WERI-Rb-1 (cell line): ENCODE measurements around the gene HOXC12.

ENCODE experiments used
- DNase-seq: peaks from one replicate; pipeline ENCODE4 v3.0.0-alpha.2; 2020
- H3K27ac ChIP-seq: fragments of 250-450 bp; sonication (Bioruptor Pico); 2 replicates; pipeline ENCODE4 v1.5.1; 2020; ENCODE audit warnings: mild to moderate bottlenecking, moderate library complexity
- H3K27me3 ChIP-seq: fragments of 250-450 bp; sonication (Bioruptor Pico); 2 replicates; pipeline ENCODE4 v1.5.1; 2021; ENCODE audit warnings: mild to moderate bottlenecking, low read depth, moderate library complexity; ENCODE audit not compliant: insufficient read depth, severe bottlenecking
- H3K36me3 ChIP-seq: fragments of 250-450 bp; sonication (Bioruptor Pico); 2 replicates; pipeline ENCODE4 v1.5.1; 2020; ENCODE audit warnings: mild to moderate bottlenecking, moderate library complexity
- H3K4me3 ChIP-seq: 2 replicates; pipeline ENCODE4 v1.5.1; 2011; ENCODE audit warnings: low read depth, mild to moderate bottlenecking, control low read depth, low read length
- H3K9me3 ChIP-seq: fragments of 250-450 bp; sonication (Bioruptor Pico); 2 replicates; pipeline ENCODE4 v1.5.1; 2021; ENCODE audit warnings: mild to moderate bottlenecking, moderate library complexity; ENCODE audit not compliant: severe bottlenecking
- TF ChIP-seq, protein P1 (sequence below): IDR thresholded peaks from 2 replicates; pipeline ENCODE4 v1.5.1; 2011; ENCODE audit warnings: low read depth, mild to moderate bottlenecking, control low read depth, inconsistent platforms, low read length

Gene HOXC12

GRCh38 chr12:53963434-53964314, 9.0 kb downstream of the HOXC12 start:
- H3K36me3 ChIP-seq: no peaks in the 10 kb centered on the region
- H3K27me3 ChIP-seq: no peaks in the 10 kb centered on the region
- H3K9me3 ChIP-seq: no peaks in the 10 kb centered on the region
- no peak overlapping the region for H3K4me3 ChIP-seq
- DNase-seq: no peak
- H3K27ac ChIP-seq: no peak overlapping the region
- TF ChIP-seq, protein P1, sequence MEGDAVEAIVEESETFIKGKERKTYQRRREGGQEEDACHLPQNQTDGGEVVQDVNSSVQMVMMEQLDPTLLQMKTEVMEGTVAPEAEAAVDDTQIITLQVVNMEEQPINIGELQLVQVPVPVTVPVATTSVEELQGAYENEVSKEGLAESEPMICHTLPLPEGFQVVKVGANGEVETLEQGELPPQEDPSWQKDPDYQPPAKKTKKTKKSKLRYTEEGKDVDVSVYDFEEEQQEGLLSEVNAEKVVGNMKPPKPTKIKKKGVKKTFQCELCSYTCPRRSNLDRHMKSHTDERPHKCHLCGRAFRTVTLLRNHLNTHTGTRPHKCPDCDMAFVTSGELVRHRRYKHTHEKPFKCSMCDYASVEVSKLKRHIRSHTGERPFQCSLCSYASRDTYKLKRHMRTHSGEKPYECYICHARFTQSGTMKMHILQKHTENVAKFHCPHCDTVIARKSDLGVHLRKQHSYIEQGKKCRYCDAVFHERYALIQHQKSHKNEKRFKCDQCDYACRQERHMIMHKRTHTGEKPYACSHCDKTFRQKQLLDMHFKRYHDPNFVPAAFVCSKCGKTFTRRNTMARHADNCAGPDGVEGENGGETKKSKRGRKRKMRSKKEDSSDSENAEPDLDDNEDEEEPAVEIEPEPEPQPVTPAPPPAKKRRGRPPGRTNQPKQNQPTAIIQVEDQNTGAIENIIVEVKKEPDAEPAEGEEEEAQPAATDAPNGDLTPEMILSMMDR: no peak

GRCh38 chr12:53964315-53964713, 9.6 kb downstream of the HOXC12 start:
- no peaks in the 10 kb centered on the region for H3K9me3 ChIP-seq
- TF ChIP-seq, protein P1: no peak
- H3K27me3 ChIP-seq: no peaks in the 10 kb centered on the region
- no peak for DNase-seq
- no peaks in the 10 kb centered on the region for H3K36me3 ChIP-seq
- H3K4me3 ChIP-seq: peak overlapping the region; percentile 22; the same call in 1 of the 2 replicates
- H3K27ac ChIP-seq: no peak overlapping the region

DNA sequence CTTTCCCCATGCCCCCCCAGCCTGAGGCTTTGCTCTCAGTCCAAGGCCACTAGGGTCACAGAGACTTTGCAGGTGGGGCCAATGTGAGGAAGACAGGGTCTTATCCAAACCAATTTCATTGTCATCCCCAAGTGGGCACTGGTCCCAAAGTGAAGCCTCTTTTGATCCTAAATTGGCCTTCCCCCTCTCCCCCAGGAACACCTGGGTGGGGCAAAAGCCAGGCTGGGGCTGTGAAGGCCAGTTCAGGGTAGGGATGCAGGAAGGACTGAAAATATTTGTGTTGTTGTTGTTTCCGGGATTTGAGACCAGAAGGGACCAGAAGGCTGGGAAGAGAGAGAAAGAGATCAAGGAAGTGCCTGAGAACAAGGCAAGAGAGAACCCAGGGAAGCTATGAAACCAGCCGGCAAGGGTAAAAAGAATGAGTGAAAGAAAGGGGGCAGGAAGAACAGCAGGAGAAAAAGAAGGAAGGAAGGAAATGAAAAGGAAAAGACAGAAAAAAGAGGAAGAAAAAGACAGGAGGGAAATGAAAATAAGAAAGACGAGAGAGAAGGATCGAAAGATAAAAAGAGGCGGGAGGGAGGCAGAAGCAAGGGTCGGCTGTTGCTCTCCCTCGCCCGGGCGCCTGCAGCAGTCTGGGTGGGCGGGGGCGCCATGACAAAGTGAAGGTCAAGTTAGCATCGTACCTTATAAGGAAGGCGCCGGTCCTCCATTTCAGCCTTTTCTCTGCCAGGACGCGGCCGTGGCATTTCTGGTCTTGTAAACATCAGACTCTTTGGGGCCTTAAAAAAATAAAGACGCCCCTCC, 10.8 kb downstream of the HOXC12 start:
- Histone ChIP-seq H3K4me3 (no peak overlapping the region), H3K9me3 (no peaks in the 10 kb centered on the region), H3K27me3 (no peaks in the 10 kb centered on the region), H3K36me3 (no peaks in the 10 kb centered on the region), H3K27ac (no peak overlapping the region)
- DNase-seq: no peak
- TF ChIP-seq, protein P1: no peak

GRCh38 chr12:53966085-53966384, 11.3 kb downstream of the HOXC12 start:
- TF ChIP-seq, protein P1: no peak
- Histone ChIP-seq H3K9me3 (no peaks in the 10 kb centered on the region), H3K27ac (no peak overlapping the region), H3K27me3 (no peaks in the 10 kb centered on the region), H3K4me3 (no peak overlapping the region), H3K36me3 (no peaks in the 10 kb centered on the region)
- no peak for DNase-seq

GRCh38 chr12:53966385-53967133, 11.9 kb downstream of the HOXC12 start:
- H3K27ac ChIP-seq: no peak overlapping the region
- DNase-seq: no peak
- no peaks in the 10 kb centered on the region for H3K36me3 ChIP-seq
- no peaks in the 10 kb centered on the region for H3K27me3 ChIP-seq
- no peak overlapping the region for H3K4me3 ChIP-seq
- no peaks in the 10 kb centered on the region for H3K9me3 ChIP-seq
- TF ChIP-seq, protein P1: no peak
